T-helper 22 cell (primary cell): Measurements from ENCODE around the gene ZNF324.
A peak's percentile ranks its signal among the peaks of the same experiment; 100 is the strongest.
"Not testable (repeated sequence)": the region's sequence is repeated elsewhere in the genome, so short reads cannot be mapped to it uniquely, and the experiment has no call there.

Source experiments
- DNase-seq: peaks from one replicate; pipeline ENCODE4 v3.0.0-alpha.2; 2020; ENCODE audit warnings: low read depth

ZNF324 gene

GRCh38 chr19:58471736-58472135 is 4.9 kb downstream of the ZNF324 start:
- no peak for DNase-seq

- no peak for DNase-seq
These were observed 6.9 kb downstream of the ZNF324 start for GRCh38 chr19:58473775-58474174.

GRCh38 chr19:58474291-58474996 is 7.6 kb downstream of the ZNF324 start:
- no peak for DNase-seq

GRCh38 chr19:58474997-58475713 is 8.3 kb downstream of the ZNF324 start:
- DNase-seq: no peak

- DNase-seq: peak; percentile 95
These were observed 9.0 kb downstream of the ZNF324 start, which contains the start of gene ZNF446 for GRCh38 chr19:58475714-58476497. ZNF446 (plus strand) TSS chr19:58476352; CDS start chr19:58477219, 867 bp downstream.

- no peak for DNase-seq
These were observed 9.7 kb downstream of the ZNF324 start for GRCh38 chr19:58476498-58477015.

GRCh38 chr19:58477130-58477529 is 10.2 kb downstream of the ZNF324 start:
- DNase-seq: no peak

GRCh38 chr19:58477871-58478270 is 11.0 kb downstream of the ZNF324 start:
- no peak for DNase-seq

GRCh38 chr19:58479303-58479702 is 12.4 kb downstream of the ZNF324 start:
- DNase-seq: no peak

GRCh38 chr19:58479736-58480480 is 13.0 kb downstream of the ZNF324 start:
- no peak for DNase-seq

- DNase-seq: no peak
These were observed 13.6 kb downstream of the ZNF324 start for GRCh38 chr19:58480481-58480830.

- DNase-seq: no peak
These were observed 14.0 kb downstream of the ZNF324 start for GRCh38 chr19:58480831-58481230.

- DNase-seq: no peak
These were observed 15.5 kb downstream of the ZNF324 start for GRCh38 chr19:58482372-58482771.

GRCh38 chr19:58483776-58484175 is 16.9 kb downstream of the ZNF324 start:
- DNase-seq: no peak

GRCh38 chr19:58484349-58484748 is 17.5 kb downstream of the ZNF324 start:
- not testable (repeated sequence) for DNase-seq

GRCh38 chr19:58491393-58491792 is 24.5 kb downstream of the ZNF324 start:
- DNase-seq: no peak

- no peak for DNase-seq
These were observed 25.4 kb downstream of the ZNF324 start for GRCh38 chr19:58492265-58492664.

GRCh38 chr19:58497634-58498170 is 30.8 kb downstream of the ZNF324 start:
- no peak for DNase-seq

- DNase-seq: no peak
These were observed 31.6 kb downstream of the ZNF324 start for GRCh38 chr19:58498316-58499020.

GRCh38 chr19:58499021-58499927 is 32.4 kb downstream of the ZNF324 start:
- DNase-seq: peak; percentile 87
